ENCODE results near the gene FAM149B1.
"Not testable (repeated sequence)": the region's sequence is repeated elsewhere in the genome, so short reads cannot be mapped to it uniquely, and the experiment has no call there.

The FAM149B1 gene

GRCh38 chr10:73233883-73234282 lies 66.0 kb downstream of the FAM149B1 start:
- no peak for DNase-seq (ENCODE audit: low read depth)

- DNase-seq (ENCODE audit: low read depth) = no peak
Measured at GRCh38 chr10:73234695-73235094, 66.8 kb downstream of the FAM149B1 start.

GRCh38 chr10:73238990-73239566 lies 71.2 kb downstream of the FAM149B1 start:
- DNase-seq (ENCODE audit: low read depth) = no peak

GRCh38 chr10:73239908-73240307 lies 72.0 kb downstream of the FAM149B1 start:
- DNase-seq (ENCODE audit: low read depth) = no peak

GRCh38 chr10:73244866-73245477 lies 77.1 kb downstream of the FAM149B1 start:
- no peak for DNase-seq (ENCODE audit: low read depth)

- no peak for DNase-seq (ENCODE audit: low read depth)
Measured at GRCh38 chr10:73246322-73246645, 78.4 kb downstream of the FAM149B1 start.

- DNase-seq (ENCODE audit: low read depth) = peak; percentile 95
Measured at GRCh38 chr10:73246646-73247508, 79.0 kb downstream of the FAM149B1 start, which contains the start of gene DNAJC9. Gene DNAJC9, minus strand, starts transcription at chr10:73247255. Its CDS starts 66 bp downstream, at chr10:73247189.

- DNase-seq (ENCODE audit: low read depth) = no peak
Measured at GRCh38 chr10:73247509-73248258, 79.8 kb downstream of the FAM149B1 start.

GRCh38 chr10:73248259-73248724 lies 80.4 kb downstream of the FAM149B1 start:
- no peak for DNase-seq (ENCODE audit: low read depth)

- no peak for DNase-seq (ENCODE audit: low read depth)
Measured at GRCh38 chr10:73251683-73252444, 83.9 kb downstream of the FAM149B1 start.

GRCh38 chr10:73252445-73253224 lies 84.7 kb downstream of the FAM149B1 start, which contains the start of gene MRPS16:
Gene MRPS16, minus strand, starts transcription at chr10:73252644. Its CDS starts 162 bp downstream, at chr10:73252482.
- peak; percentile 84 for DNase-seq (ENCODE audit: low read depth)

GRCh38 chr10:73253225-73253555 lies 85.3 kb downstream of the FAM149B1 start:
- no peak for DNase-seq (ENCODE audit: low read depth)

- not testable (repeated sequence) for DNase-seq (ENCODE audit: low read depth)
Measured at GRCh38 chr10:73258612-73259011, 90.7 kb downstream of the FAM149B1 start.

- no peak for DNase-seq (ENCODE audit: low read depth)
Measured at GRCh38 chr10:73261362-73261995, 93.6 kb downstream of the FAM149B1 start.

- DNase-seq (ENCODE audit: low read depth) = no peak
Measured at GRCh38 chr10:73262105-73262730, 94.3 kb downstream of the FAM149B1 start.

GRCh38 chr10:73262880-73263555 lies 95.1 kb downstream of the FAM149B1 start:
- no peak for DNase-seq (ENCODE audit: low read depth)

- DNase-seq (ENCODE audit: low read depth) = no peak
Measured at GRCh38 chr10:73263693-73264347, 95.9 kb downstream of the FAM149B1 start.

GRCh38 chr10:73264423-73264822 lies 96.5 kb downstream of the FAM149B1 start:
- DNase-seq (ENCODE audit: low read depth) = no peak

- no peak for DNase-seq (ENCODE audit: low read depth)
Measured at GRCh38 chr10:73281097-73281496, 113.2 kb downstream of the FAM149B1 start.

Measured in stimulated activated CD8-positive, alpha-beta memory T cell treated with anti-CD3 and anti-CD28 coated beads, Interleukin-12 subunit alpha, Interleukin-12 subunit beta, amount 100 ng/mL, for 1 hour (primary cell).